Measurements from ENCODE around the gene PCYT1B. TPM values are rescaled to one million over a fixed set of nuclear protein-coding genes. Genes with fewer than 3 reads are reported as not detected.
"Not testable (repeated sequence)": the region's sequence is repeated elsewhere in the genome, so short reads cannot be mapped to it uniquely, and the experiment has no call there.

The PCYT1B gene
- total RNA-seq, 2 experiments from 2014 or later = not detected

DNA sequence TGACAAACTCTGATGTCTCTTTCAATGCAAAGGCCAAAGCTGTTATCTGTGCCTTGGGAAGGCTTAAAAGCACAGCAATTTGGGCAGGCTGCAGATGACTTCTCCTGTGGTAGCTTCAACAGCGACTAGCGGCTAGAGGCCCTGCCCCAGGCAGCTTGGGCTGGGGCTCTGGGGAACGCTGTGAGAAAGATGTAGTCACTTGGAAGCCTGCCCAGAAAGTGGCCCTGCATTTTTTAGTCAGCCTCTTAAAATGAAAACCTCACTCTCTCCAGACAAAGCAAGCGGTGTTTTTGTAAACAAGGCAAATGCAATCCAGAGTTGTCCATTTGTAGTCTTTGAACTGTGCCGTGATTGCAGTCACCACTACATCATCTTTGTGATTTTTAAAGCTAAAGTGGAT, 27.5 kb downstream of the PCYT1B start:
- Mint-ChIP-seq H3K4me3 (no peak overlapping the region), H3K36me3 (ENCODE audit: low read depth) (no peaks in the 10 kb centered on the region), H3K27me3 (ENCODE audit: low read depth) (peaks cover 3% of the 10 kb centered on the region), H3K4me1 (ENCODE audit: low read depth) (no peaks in the 10 kb centered on the region), H3K9me3 (ENCODE audit: insufficient read depth) (no peaks in the 10 kb centered on the region), H3K27ac (no peak overlapping the region)
- ChIA-PET POLR2A (no interaction called here), CTCF (no interaction called here)
- no peak for DNase-seq
- ATAC-seq = no peak

DNA sequence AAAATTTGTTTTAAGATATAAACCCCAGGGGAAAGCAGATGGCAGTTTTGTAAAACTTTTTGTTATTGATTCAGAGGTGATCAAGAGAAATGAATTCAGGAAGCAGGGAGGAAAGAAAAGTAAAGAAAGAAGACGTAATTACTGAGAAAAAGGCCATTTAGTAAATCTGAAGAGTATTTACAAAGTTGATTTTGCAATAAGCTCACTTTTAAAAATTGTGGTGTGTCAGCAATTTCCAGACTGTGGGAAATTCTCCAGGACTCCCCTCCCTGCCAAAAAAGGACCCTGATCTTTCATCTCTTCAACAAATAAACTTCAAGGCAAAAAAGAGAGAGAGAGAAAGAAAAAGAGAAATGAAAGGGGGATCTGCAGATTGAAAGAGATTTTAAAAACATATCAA, 36.6 kb downstream of the PCYT1B start:
- ChIA-PET CTCF (interaction anchor here (1.2 kb wide), 1 partner anchor 12 kb away, joined by 3 read pairs; no protein-coding TSS in a partner anchor), POLR2A (no interaction called here)
- Mint-ChIP-seq H3K4me1 (ENCODE audit: low read depth) (no peaks in the 10 kb centered on the region), H3K36me3 (ENCODE audit: low read depth) (no peaks in the 10 kb centered on the region), H3K27ac (no peak overlapping the region), H3K27me3 (ENCODE audit: low read depth) (peaks cover 6% of the 10 kb centered on the region), H3K9me3 (ENCODE audit: insufficient read depth) (no peaks in the 10 kb centered on the region), H3K4me3 (no peak overlapping the region)
- no peak for ATAC-seq
- DNase-seq = no peak

DNA sequence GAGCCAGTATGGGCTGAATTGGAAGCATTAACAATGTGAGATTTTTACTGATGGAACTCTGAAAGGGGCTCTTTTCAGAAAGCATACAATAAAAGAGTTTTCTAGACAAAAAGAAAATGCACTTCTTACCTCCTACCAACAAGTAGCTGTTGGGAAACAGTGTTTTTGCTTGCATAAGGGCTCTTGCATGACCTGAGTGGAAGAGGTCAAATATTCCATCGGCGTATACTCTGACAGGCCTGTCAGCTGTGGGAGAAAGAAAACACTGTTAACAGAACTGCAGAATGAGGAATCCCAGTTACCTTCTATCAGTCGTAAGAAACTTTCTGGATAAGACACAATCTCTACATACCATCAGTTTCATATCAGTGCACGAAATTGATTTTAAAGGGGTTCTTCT, 39.5 kb downstream of the PCYT1B start:
- no peak for ATAC-seq
- H3K4me3 Mint-ChIP-seq = no peak overlapping the region
- peaks cover 13% of the 10 kb centered on the region for H3K27me3 Mint-ChIP-seq (ENCODE audit: low read depth)
- no peaks in the 10 kb centered on the region for H3K9me3 Mint-ChIP-seq (ENCODE audit: insufficient read depth)
- no peak overlapping the region for H3K27ac Mint-ChIP-seq
- no peaks in the 10 kb centered on the region for H3K36me3 Mint-ChIP-seq (ENCODE audit: low read depth)
- CTCF ChIA-PET = no interaction called here
- no peaks in the 10 kb centered on the region for H3K4me1 Mint-ChIP-seq (ENCODE audit: low read depth)
- POLR2A ChIA-PET = no interaction called here
- DNase-seq = no peak

DNA sequence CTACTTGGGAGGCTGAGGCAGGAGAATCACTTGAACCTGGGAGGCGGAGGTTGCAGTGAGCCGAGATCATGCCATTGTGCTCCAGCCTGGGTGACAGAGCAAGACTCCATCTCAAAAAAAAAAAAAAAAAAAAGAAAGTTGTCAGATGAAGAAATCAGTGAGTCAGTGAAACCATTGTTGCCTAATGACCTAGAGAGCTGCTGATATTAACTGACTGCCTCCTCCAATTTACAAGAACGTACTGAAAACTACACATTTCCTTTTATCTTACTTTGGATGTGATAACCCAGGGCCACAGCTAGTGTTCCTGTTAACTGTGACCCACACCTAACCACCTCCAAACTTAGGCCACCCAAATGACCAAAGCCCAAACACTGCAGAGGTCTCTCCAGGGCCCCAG, 41.2 kb downstream of the PCYT1B start:
- POLR2A ChIA-PET; CTCF ChIA-PET; H3K9me3 Mint-ChIP-seq (ENCODE audit: insufficient read depth); H3K27ac Mint-ChIP-seq; H3K4me1 Mint-ChIP-seq (ENCODE audit: low read depth); H3K36me3 Mint-ChIP-seq (ENCODE audit: low read depth); DNase-seq; H3K4me3 Mint-ChIP-seq; ATAC-seq: not testable (repeated sequence)
- H3K27me3 Mint-ChIP-seq (ENCODE audit: low read depth) = peaks cover 14% of the 10 kb centered on the region

DNA sequence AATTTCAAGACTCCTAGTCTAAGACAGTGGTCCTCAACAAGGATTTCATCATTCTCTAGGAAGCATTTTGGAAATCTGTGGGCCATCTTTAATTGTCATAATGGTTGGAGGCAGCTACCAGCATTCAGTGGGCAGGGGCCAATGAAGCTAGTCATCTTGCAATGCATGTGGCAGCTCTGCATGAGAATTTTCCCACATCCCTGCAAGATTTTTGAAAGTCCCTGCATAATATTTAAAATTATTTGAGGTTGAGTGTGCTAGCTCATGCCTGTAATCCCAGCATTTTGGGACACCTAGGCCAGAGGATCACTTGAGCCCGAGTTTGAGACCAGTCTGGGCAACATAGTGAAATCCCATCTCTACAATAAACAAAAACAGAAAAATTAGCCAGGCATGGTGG, 44.0 kb downstream of the PCYT1B start:
- Mint-ChIP-seq H3K27me3 (ENCODE audit: low read depth) (peaks cover 17% of the 10 kb centered on the region), H3K27ac (no peak overlapping the region), H3K36me3 (ENCODE audit: low read depth) (no peaks in the 10 kb centered on the region), H3K4me3 (no peak overlapping the region), H3K4me1 (ENCODE audit: low read depth) (no peaks in the 10 kb centered on the region), H3K9me3 (ENCODE audit: insufficient read depth) (no peaks in the 10 kb centered on the region)
- ATAC-seq = no peak
- ChIA-PET POLR2A (no interaction called here), CTCF (interaction anchor here (1.4 kb wide), 1 partner anchor 207 kb away, joined by 3 read pairs; no protein-coding TSS in a partner anchor)
- DNase-seq = no peak

DNA sequence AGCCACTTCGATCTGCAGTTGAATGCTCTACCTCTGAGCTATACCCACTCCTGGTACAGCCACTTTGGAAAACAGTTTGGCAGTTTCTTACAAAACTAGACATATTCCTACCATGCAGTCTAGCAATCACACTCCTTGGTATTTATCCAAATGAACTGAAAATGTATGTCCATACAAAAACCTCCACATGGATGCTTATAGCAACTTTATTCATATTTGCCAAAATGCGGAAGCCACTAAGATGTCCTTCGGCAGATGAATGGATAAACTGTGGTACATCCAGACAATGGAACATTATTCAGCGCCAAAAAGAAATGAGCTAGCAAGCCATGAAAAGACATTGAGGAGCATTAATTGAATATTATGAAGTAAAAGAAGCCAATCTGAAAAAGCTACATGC, 45.3 kb downstream of the PCYT1B start:
- POLR2A ChIA-PET = no interaction called here
- no peak for ATAC-seq
- no peaks in the 10 kb centered on the region for H3K36me3 Mint-ChIP-seq (ENCODE audit: low read depth)

DNA sequence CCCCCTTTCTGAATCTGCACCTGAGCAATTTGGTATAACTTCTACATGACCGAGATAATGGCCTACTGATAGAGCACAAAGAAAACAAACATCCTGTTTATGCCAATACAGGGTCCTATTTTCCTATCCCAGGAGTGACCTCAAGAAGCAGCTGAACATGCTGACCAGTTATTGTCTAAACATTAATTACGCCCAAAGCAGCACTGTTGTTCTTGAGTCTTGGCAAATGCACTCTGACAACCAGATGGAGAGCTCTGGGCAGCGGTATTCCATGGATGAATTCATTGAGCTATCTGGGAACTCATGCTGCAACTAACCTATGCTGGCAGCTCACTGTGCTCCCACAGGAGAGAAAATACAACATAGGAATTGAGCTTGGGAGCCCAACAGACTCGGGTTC, 52.6 kb downstream of the PCYT1B start:
- CTCF ChIA-PET = no interaction called here

More for the DNA sequence above, 45.3 kb downstream of the PCYT1B start:
- Mint-ChIP-seq H3K27me3 (ENCODE audit: low read depth) (peaks cover 13% of the 10 kb centered on the region), H3K27ac (no peak overlapping the region), H3K9me3 (ENCODE audit: insufficient read depth) (no peaks in the 10 kb centered on the region), H3K4me1 (ENCODE audit: low read depth) (no peaks in the 10 kb centered on the region), H3K4me3 (no peak overlapping the region)
- CTCF ChIA-PET = no interaction called here
- DNase-seq = no peak

DNA sequence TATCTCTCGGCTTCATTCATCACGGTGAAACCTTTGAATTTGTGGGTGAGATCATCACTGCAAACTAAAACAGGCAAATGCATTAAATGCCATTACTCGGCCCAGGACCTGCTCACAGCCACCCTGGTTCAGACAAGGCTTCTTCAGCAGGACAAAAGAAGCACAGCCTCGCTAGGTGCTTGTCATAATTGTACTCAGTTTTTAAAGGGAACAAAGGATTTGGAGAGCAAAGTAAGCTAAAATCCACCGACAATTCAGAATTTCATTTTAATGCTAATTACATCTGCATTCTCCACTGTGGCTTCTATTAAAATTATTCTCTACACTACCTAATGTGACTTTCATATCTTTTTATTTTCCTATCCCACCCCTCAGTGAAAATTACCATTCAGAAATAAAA, 57.0 kb downstream of the PCYT1B start:
- Mint-ChIP-seq H3K27ac (no peak overlapping the region), H3K9me3 (ENCODE audit: insufficient read depth) (no peaks in the 10 kb centered on the region), H3K27me3 (ENCODE audit: low read depth) (peaks cover 3% of the 10 kb centered on the region), H3K4me3 (no peak overlapping the region), H3K4me1 (ENCODE audit: low read depth) (no peaks in the 10 kb centered on the region), H3K36me3 (ENCODE audit: low read depth) (no peaks in the 10 kb centered on the region)
- POLR2A ChIA-PET = no interaction called here
- no peak for ATAC-seq
- DNase-seq = no peak
- CTCF ChIA-PET = no interaction called here

More for the DNA sequence above, 52.6 kb downstream of the PCYT1B start:
- H3K27me3 Mint-ChIP-seq (ENCODE audit: low read depth) = peaks cover 4% of the 10 kb centered on the region
- DNase-seq (no peak), ATAC-seq (no peak)
- H3K4me3 Mint-ChIP-seq = no peak overlapping the region
- POLR2A ChIA-PET = no interaction called here
- H3K9me3 Mint-ChIP-seq (ENCODE audit: insufficient read depth) = no peaks in the 10 kb centered on the region
- H3K4me1 Mint-ChIP-seq (ENCODE audit: low read depth) = no peaks in the 10 kb centered on the region
- no peak overlapping the region for H3K27ac Mint-ChIP-seq
- no peaks in the 10 kb centered on the region for H3K36me3 Mint-ChIP-seq (ENCODE audit: low read depth)

DNA sequence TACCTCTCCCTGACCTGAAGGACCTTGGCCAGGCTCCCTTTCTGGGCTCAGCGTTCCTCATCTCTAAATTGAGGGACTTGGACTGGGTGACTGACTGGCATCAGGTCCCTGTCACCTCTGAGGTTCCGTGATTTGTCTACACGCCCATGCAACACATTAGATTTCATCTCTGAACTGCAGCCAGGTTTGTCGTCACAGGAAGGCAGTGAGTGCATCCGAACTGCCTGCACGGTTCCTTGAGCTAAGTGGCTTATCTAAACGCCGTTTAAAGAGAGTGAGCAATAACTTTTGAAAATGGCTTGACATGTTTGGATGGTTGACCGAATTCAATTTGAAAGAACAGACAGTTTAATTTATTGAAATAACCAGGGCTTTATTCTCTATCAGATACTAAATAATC, 70.1 kb downstream of the PCYT1B start:
- Mint-ChIP-seq H3K36me3 (ENCODE audit: low read depth) (no peaks in the 10 kb centered on the region), H3K4me1 (ENCODE audit: low read depth) (peaks cover 4% of the 10 kb centered on the region), H3K4me3 (no peak overlapping the region), H3K27me3 (ENCODE audit: low read depth) (no peaks in the 10 kb centered on the region), H3K9me3 (ENCODE audit: insufficient read depth) (no peaks in the 10 kb centered on the region), H3K27ac (no peak overlapping the region)
- no peak for ATAC-seq
- DNase-seq = no peak
- POLR2A ChIA-PET = no interaction called here
- CTCF ChIA-PET = no interaction called here

DNA sequence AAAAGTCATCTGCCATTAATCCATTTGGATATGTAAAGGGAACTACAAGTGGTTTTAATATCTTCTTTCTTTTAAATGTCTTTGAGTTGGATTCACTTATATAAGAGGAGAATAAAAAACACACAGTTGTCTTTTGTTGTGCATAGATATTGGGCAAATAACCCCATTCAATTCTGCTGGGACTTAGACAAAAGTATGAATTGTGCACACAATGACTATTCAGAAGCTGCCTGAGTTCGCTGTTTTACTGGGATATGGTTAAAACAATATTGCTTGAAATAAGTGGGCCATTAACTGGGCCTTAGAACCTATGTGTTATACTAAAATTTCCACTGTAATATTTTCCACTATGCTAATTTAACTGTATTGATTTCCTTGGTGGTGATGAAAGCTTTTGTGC, 71.7 kb downstream of the PCYT1B start:
- Mint-ChIP-seq H3K4me1 (ENCODE audit: low read depth) (peaks cover 4% of the 10 kb centered on the region), H3K36me3 (ENCODE audit: low read depth) (no peaks in the 10 kb centered on the region), H3K27ac (no peak overlapping the region), H3K27me3 (ENCODE audit: low read depth) (no peaks in the 10 kb centered on the region), H3K9me3 (ENCODE audit: insufficient read depth) (no peaks in the 10 kb centered on the region), H3K4me3 (no peak overlapping the region)
- ChIA-PET POLR2A (no interaction called here), CTCF (no interaction called here)
- ATAC-seq = no peak
- no peak for DNase-seq

DNA sequence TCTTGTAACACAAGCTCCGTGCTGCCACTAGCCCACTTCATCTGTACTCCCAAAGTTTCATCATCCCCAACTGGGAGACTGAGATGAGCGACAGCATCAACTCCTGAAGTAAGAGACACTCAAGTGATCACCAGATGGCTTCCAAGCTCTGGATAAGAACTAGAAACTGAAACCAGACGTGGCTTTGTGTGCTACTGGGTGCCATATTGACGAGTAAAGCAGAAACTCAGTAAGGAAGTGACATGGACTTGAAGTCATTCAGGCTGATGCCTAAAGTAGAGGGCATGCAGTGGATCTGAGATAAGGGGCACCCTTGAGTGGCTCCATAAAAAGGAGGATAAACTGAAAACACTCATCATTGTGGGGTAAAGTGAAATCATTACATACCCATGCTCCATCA, 72.4 kb downstream of the PCYT1B start:
- DNase-seq (no peak), ATAC-seq (no peak)
- CTCF ChIA-PET = no interaction called here
- no peaks in the 10 kb centered on the region for H3K36me3 Mint-ChIP-seq (ENCODE audit: low read depth)
- POLR2A ChIA-PET = no interaction called here
- no peaks in the 10 kb centered on the region for H3K27me3 Mint-ChIP-seq (ENCODE audit: low read depth)
- no peak overlapping the region for H3K4me3 Mint-ChIP-seq
- H3K4me1 Mint-ChIP-seq (ENCODE audit: low read depth) = peaks cover 4% of the 10 kb centered on the region
- no peaks in the 10 kb centered on the region for H3K9me3 Mint-ChIP-seq (ENCODE audit: insufficient read depth)
- no peak overlapping the region for H3K27ac Mint-ChIP-seq

DNA sequence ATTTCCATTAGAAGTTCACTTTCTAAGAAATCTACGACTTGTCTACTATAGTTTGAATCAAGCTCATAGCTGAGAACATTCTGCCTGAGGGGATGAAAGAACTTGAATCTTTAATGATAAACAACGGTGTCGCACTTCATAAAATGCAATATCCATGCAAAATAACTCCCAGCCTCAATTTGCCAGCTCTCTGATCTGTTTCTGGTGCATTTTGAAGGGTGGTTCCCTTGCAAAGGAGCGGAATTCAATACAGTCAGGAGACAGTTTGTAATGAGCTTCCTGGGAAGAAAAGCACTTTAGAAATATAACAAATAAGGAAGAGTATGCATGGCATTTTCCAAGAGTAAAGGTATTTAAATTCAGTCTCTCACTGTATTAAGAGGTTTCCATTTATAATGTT, 80.0 kb downstream of the PCYT1B start:
- ChIA-PET POLR2A (no interaction called here), CTCF (interaction anchor here (0.8 kb wide), 1 partner anchor 102 kb away, joined by 3 read pairs; the partner anchor contains the start of gene PDK3)

DNA sequence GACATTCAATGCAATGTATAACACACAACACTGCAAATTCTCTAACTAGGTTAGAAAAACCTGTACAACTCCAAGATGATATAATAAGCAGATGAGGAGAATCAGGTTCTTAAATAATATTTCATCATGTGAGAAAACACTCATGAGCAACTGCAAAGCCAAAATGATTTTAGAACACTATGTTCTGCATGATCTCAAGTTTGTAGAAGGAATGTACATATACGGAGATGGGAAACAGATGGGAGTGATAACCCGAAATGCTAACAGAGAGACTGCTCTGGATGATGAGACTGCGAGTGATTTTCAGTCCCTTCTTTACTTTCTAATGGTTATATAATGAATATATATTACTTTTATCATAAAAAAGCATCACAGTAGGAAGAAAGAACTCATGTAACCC, 80.9 kb downstream of the PCYT1B start:
- ChIA-PET CTCF (no interaction called here), POLR2A (no interaction called here)
- no peak for ATAC-seq
- Mint-ChIP-seq H3K27ac (no peak overlapping the region), H3K4me3 (no peak overlapping the region), H3K27me3 (ENCODE audit: low read depth) (no peaks in the 10 kb centered on the region), H3K9me3 (ENCODE audit: insufficient read depth) (no peaks in the 10 kb centered on the region), H3K4me1 (ENCODE audit: low read depth) (no peaks in the 10 kb centered on the region), H3K36me3 (ENCODE audit: low read depth) (no peaks in the 10 kb centered on the region)
- DNase-seq = no peak

More for the DNA sequence above, 80.0 kb downstream of the PCYT1B start:
- DNase-seq (no peak), ATAC-seq (no peak)
- no peak overlapping the region for H3K27ac Mint-ChIP-seq
- H3K4me3 Mint-ChIP-seq = no peak overlapping the region
- no peaks in the 10 kb centered on the region for H3K36me3 Mint-ChIP-seq (ENCODE audit: low read depth)
- no peaks in the 10 kb centered on the region for H3K27me3 Mint-ChIP-seq (ENCODE audit: low read depth)
- no peaks in the 10 kb centered on the region for H3K4me1 Mint-ChIP-seq (ENCODE audit: low read depth)
- no peaks in the 10 kb centered on the region for H3K9me3 Mint-ChIP-seq (ENCODE audit: insufficient read depth)
